Measurements from ENCODE around the gene AGMAT.
A peak's percentile ranks its signal among the peaks of the same experiment; 100 is the strongest.
"Not testable (repeated sequence)": the region's sequence is repeated elsewhere in the genome, so short reads cannot be mapped to it uniquely, and the experiment has no call there.

Gene AGMAT

GRCh38 chr1:15610167-15610566 lies 25.3 kb upstream of the AGMAT start:
- DNase-seq (ENCODE audit: low read depth, low spot score) = no peak

GRCh38 chr1:15609631-15610030 lies 24.8 kb upstream of the AGMAT start:
- no peak for DNase-seq (ENCODE audit: low read depth, low spot score)

- no peak for DNase-seq (ENCODE audit: low read depth, low spot score)
These were observed 20.8 kb upstream of the AGMAT start for GRCh38 chr1:15605398-15606383.

- not testable (repeated sequence) for DNase-seq (ENCODE audit: low read depth, low spot score)
These were observed 19.5 kb upstream of the AGMAT start for GRCh38 chr1:15604400-15604799.

GRCh38 chr1:15603966-15604282 lies 19.1 kb upstream of the AGMAT start:
- DNase-seq (ENCODE audit: low read depth, low spot score) = not testable (repeated sequence)

GRCh38 chr1:15603050-15603965 lies 18.5 kb upstream of the AGMAT start:
- DNase-seq (ENCODE audit: low read depth, low spot score) = peak; percentile 82

- no peak for DNase-seq (ENCODE audit: low read depth, low spot score)
These were observed 13.6 kb upstream of the AGMAT start for GRCh38 chr1:15598436-15598835.

GRCh38 chr1:15595809-15596617 lies 11.2 kb upstream of the AGMAT start:
- no peak for DNase-seq (ENCODE audit: low read depth, low spot score)

GRCh38 chr1:15592285-15592684 lies 7.4 kb upstream of the AGMAT start:
- DNase-seq (ENCODE audit: low read depth, low spot score) = no peak

- no peak for DNase-seq (ENCODE audit: low read depth, low spot score)
These were observed 1.7 kb downstream of the AGMAT start for GRCh38 chr1:15583016-15583706.

GRCh38 chr1:15579683-15580047 lies 5.2 kb downstream of the AGMAT start:
- DNase-seq (ENCODE audit: low read depth, low spot score) = no peak

GRCh38 chr1:15578921-15579682 lies 5.7 kb downstream of the AGMAT start:
- no peak for DNase-seq (ENCODE audit: low read depth, low spot score)

- DNase-seq (ENCODE audit: low read depth, low spot score) = no peak
These were observed 7.2 kb downstream of the AGMAT start for GRCh38 chr1:15577691-15578090.

- no peak for DNase-seq (ENCODE audit: low read depth, low spot score)
These were observed 9.2 kb downstream of the AGMAT start for GRCh38 chr1:15575549-15576150.

- DNase-seq (ENCODE audit: low read depth, low spot score) = no peak
These were observed 10.1 kb downstream of the AGMAT start for GRCh38 chr1:15574741-15575140.

- no peak for DNase-seq (ENCODE audit: low read depth, low spot score)
These were observed 11.4 kb downstream of the AGMAT start for GRCh38 chr1:15573477-15573876.

GRCh38 chr1:15571266-15571665 lies 13.6 kb downstream of the AGMAT start:
- DNase-seq (ENCODE audit: low read depth, low spot score) = no peak

- no peak for DNase-seq (ENCODE audit: low read depth, low spot score)
These were observed 14.0 kb downstream of the AGMAT start for GRCh38 chr1:15570861-15571260.

- no peak for DNase-seq (ENCODE audit: low read depth, low spot score)
These were observed 16.3 kb downstream of the AGMAT start for GRCh38 chr1:15568387-15569073.
